GM12801 (cell line): Measurements from ENCODE around the gene PRDM2.

Experiments used
- TF ChIP-seq, protein P1 (sequence below): IDR thresholded peaks from one replicate; pipeline ENCODE4 v1.5.1; 2011; ENCODE audit warnings: control low read depth; ENCODE audit not compliant: insufficient read length; ENCODE audit errors: extremely low read depth

Gene PRDM2

GRCh38 chr1:13702425-13703127 lies 2.6 kb downstream of the PRDM2 start:
- TF ChIP-seq, protein P1, sequence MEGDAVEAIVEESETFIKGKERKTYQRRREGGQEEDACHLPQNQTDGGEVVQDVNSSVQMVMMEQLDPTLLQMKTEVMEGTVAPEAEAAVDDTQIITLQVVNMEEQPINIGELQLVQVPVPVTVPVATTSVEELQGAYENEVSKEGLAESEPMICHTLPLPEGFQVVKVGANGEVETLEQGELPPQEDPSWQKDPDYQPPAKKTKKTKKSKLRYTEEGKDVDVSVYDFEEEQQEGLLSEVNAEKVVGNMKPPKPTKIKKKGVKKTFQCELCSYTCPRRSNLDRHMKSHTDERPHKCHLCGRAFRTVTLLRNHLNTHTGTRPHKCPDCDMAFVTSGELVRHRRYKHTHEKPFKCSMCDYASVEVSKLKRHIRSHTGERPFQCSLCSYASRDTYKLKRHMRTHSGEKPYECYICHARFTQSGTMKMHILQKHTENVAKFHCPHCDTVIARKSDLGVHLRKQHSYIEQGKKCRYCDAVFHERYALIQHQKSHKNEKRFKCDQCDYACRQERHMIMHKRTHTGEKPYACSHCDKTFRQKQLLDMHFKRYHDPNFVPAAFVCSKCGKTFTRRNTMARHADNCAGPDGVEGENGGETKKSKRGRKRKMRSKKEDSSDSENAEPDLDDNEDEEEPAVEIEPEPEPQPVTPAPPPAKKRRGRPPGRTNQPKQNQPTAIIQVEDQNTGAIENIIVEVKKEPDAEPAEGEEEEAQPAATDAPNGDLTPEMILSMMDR: no peak

- TF ChIP-seq, protein P1: no peak
These were observed 3.1 kb downstream of the PRDM2 start for GRCh38 chr1:13703128-13703513.

GRCh38 chr1:13703558-13704490 lies 3.8 kb downstream of the PRDM2 start:
- TF ChIP-seq, protein P1: no peak

GRCh38 chr1:13706046-13706445 lies 6.1 kb downstream of the PRDM2 start:
- TF ChIP-seq, protein P1: no peak

- TF ChIP-seq, protein P1: no peak
These were observed 7.2 kb downstream of the PRDM2 start for GRCh38 chr1:13707164-13707563.

GRCh38 chr1:13708380-13708982 lies 8.5 kb downstream of the PRDM2 start:
- TF ChIP-seq, protein P1: no peak

- TF ChIP-seq, protein P1: no peak
These were observed 10.1 kb downstream of the PRDM2 start for GRCh38 chr1:13710086-13710485.
